H1 (cell line): Measurements from ENCODE around the gene SFTPB. TPM values are rescaled to one million over a fixed set of nuclear protein-coding genes. Genes with fewer than 3 reads are reported as not detected.

Experiments
- ASH2L ChIP-seq: fragments of 200-600, 300-600 bp; sonication (generic); IDR thresholded peaks from one replicate; pipeline ENCODE4 v1.7.1; 2017; ENCODE audit warnings: low read length
- CBX8 ChIP-seq: fragments of 300-800, 300-1000 bp; sonication (generic); IDR thresholded peaks from 2 replicates; pipeline ENCODE4 v1.7.1; 2016; ENCODE audit warnings: low read depth, low read length, borderline replicate concordance
- CHD2 ChIP-seq: IDR thresholded peaks from 2 replicates; pipeline ENCODE4 v1.6.1; 2012; ENCODE audit warnings: low read length, improper control_type of control experiment
- FOSL1 ChIP-seq: IDR thresholded peaks from 2 replicates; pipeline ENCODE4 v1.6.1; 2011; ENCODE audit warnings: mild to moderate bottlenecking, low read depth, low read length, moderate library complexity; ENCODE audit not compliant: insufficient read depth
- GABPA ChIP-seq: IDR thresholded peaks from 2 replicates; pipeline ENCODE4 v1.6.1; 2011; ENCODE audit warnings: mild to moderate bottlenecking, low read length, moderate library complexity, borderline replicate concordance; ENCODE audit not compliant: insufficient read depth
- HDAC6 ChIP-seq: IDR thresholded peaks from one replicate; pipeline ENCODE4 v1.7.1; 2012; ENCODE audit warnings: low read depth, mild to moderate bottlenecking, inconsistent platforms, low read length, moderate library complexity
- JUN ChIP-seq: IDR thresholded peaks from 2 replicates; pipeline ENCODE4 v1.6.1; 2011; ENCODE audit warnings: low read depth, mild to moderate bottlenecking, improper control_type of control experiment, low read length
- MAFK ChIP-seq: IDR thresholded peaks from 2 replicates; pipeline ENCODE4 v1.6.1; 2012; ENCODE audit warnings: low read depth, mild to moderate bottlenecking, improper control_type of control experiment, low read length
- PHF8 ChIP-seq: fragments of 200-600 bp; sonication (generic); conservative IDR thresholded peaks from 2 replicates; pipeline ENCODE4 v1.7.1; 2012; ENCODE audit warnings: low read depth, mild to moderate bottlenecking, inconsistent platforms, low read length, moderate library complexity
- POU5F1 ChIP-seq: IDR thresholded peaks from 2 replicates; pipeline ENCODE4 v1.6.1; 2011; ENCODE audit warnings: low read depth, mild to moderate bottlenecking, low read length, moderate library complexity
- RNF2 ChIP-seq: fragments of 200-900, 300-1000 bp; sonication (generic); IDR thresholded peaks from 2 replicates; pipeline ENCODE4 v1.7.1; 2016; ENCODE audit warnings: borderline replicate concordance, low read depth, mild to moderate bottlenecking, antibody characterized with exemption, low read length; ENCODE audit not compliant: poor library complexity, severe bottlenecking; ENCODE audit errors: missing control alignments
- SAP30 ChIP-seq: fragments of 300-600 bp; sonication (generic); IDR thresholded peaks from 2 replicates; pipeline ENCODE4 v1.7.1; 2012; ENCODE audit warnings: low read length, moderate library complexity, mild to moderate bottlenecking, inconsistent platforms; ENCODE audit not compliant: insufficient read depth, insufficient replicate concordance
- SRF ChIP-seq: IDR thresholded peaks from 2 replicates; pipeline ENCODE4 v1.6.1; 2011; ENCODE audit warnings: mild to moderate bottlenecking, low read depth, low read length, moderate library complexity
- SUZ12 ChIP-seq: fragments of 200-600 bp; sonication (generic); IDR thresholded peaks from 2 replicates; pipeline ENCODE4 v1.6.1; 2012; ENCODE audit warnings: mild to moderate bottlenecking, inconsistent platforms, low read length, moderate library complexity, mixed read lengths
- TAF1 ChIP-seq: IDR thresholded peaks from 2 replicates; pipeline ENCODE4 v1.6.1; 2011; ENCODE audit warnings: mild to moderate bottlenecking, low read depth, low read length
- polyA plus RNA-seq, 7 experiments: library from polyadenylated mRNA; depleted of rRNA in 3 of 7; stranded (reverse) in 5 of 7; unstranded in 2 of 7; fragments of >200 nt in 5 of 7; fragments of 200-250 nt in 2 of 7; gene quantifications; 1 replicate in 5 of 7; 2 replicates in 1 of 7; 4 replicates in 1 of 7; pipeline versions ENCODE4 v1.2.1 to v1.2.3, GENCODE V29; 2011 to 2013; ENCODE audit warnings: missing spikeins in 2 of 7, mixed read lengths in 2 of 7
- total RNA-seq: library from RNA; stranded (reverse); fragmentation: NEBNext Ultra II Directional; extraction: Animal tissue kit (Norgen Biotek cat#: 25700); gene quantifications from 2 replicates; pipeline ENCODE4 v1.2.1, GENCODE V29; 2021
- TF ChIP-seq, protein P1 (sequence below), 3 experiments: IDR thresholded peaks; 1 replicate in 2 of 3; 2 replicates in 1 of 3; pipeline versions ENCODE4 v1.5.1 to v1.6.1; 2011; ENCODE audit warnings: low read length in 3 of 3, mild to moderate bottlenecking in 3 of 3, inconsistent platforms in 2 of 3, low read depth in 1 of 3, moderate library complexity in 1 of 3; ENCODE audit not compliant: insufficient read depth in 1 of 3; ENCODE audit errors: control extremely low read depth in 1 of 3
- TF ChIP-seq, protein P2 (sequence below): IDR thresholded peaks from 2 replicates; pipeline ENCODE4 v1.6.1; 2012; ENCODE audit warnings: low read length, inconsistent platforms
- TF ChIP-seq, protein P3 (sequence below): IDR thresholded peaks from 2 replicates; pipeline ENCODE4 v1.6.1; 2011; ENCODE audit warnings: low read depth, mild to moderate bottlenecking, low read length; ENCODE audit not compliant: insufficient read depth

SFTPB gene
- total and polyA plus RNA-seq, 2 of the 8 experiments (the other 6 are each of a cell fraction or from before 2014, with no cell fraction given) = not detected

DNA sequence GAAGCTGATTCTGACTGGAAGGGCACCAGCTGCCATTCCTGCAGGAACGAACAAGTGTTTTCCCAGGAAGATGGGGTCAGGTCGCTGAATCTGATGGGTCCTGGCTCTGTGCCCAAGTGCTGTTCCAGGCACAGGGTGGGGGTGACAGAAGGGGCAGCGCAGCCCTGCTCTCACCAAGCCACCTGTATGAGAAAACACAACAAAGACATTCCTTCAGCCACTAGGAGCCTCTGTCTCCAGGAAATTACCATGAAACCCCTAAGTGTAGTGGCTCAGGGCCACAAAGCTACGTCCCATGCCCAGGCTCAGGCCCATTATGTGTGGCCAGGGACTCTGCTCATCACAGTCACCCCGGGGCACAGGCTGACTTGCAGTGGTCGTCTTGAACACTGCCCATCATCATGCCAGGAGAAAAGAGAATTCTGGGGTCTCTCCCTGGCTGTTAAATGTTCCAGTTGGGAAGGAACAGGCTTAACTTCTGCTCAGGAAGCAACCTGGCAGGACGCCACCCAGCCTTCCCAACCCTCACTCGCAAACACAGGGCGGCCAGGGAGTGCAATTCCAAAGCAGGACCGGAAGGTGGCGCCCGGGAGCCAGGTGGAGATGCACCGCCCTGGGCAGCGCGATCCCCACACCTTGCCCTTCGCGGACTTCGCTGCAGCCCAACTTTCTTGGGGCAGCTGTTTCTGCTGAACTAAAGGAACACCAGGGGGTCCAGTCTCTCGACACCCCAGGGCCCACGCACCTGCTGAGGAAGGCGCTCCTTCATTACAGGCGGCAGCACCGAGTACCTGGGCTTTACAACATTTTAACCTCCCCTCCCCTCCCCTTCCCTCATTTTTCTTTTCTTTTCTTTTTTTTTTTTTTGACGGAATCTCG lies 11.0 kb upstream of the SFTPB start (continued):
- TF ChIP-seq POU5F1 = no peak
- TF ChIP-seq RNF2 = no peak
- TF ChIP-seq GABPA = 0 out of 2 replicates have a peak, but pooled peaks have one; percentile 42
- peak; percentile 55 for TF ChIP-seq ASH2L
- TF ChIP-seq SUZ12 = no peak
- TF ChIP-seq, protein P1, sequence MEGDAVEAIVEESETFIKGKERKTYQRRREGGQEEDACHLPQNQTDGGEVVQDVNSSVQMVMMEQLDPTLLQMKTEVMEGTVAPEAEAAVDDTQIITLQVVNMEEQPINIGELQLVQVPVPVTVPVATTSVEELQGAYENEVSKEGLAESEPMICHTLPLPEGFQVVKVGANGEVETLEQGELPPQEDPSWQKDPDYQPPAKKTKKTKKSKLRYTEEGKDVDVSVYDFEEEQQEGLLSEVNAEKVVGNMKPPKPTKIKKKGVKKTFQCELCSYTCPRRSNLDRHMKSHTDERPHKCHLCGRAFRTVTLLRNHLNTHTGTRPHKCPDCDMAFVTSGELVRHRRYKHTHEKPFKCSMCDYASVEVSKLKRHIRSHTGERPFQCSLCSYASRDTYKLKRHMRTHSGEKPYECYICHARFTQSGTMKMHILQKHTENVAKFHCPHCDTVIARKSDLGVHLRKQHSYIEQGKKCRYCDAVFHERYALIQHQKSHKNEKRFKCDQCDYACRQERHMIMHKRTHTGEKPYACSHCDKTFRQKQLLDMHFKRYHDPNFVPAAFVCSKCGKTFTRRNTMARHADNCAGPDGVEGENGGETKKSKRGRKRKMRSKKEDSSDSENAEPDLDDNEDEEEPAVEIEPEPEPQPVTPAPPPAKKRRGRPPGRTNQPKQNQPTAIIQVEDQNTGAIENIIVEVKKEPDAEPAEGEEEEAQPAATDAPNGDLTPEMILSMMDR (IDR thresholded peaks at IDR 0.05; ENCODE audit: control extremely low read depth in 1 of 3, insufficient read depth in 1 of 3, low read depth in 1 of 3, low read length in 3 of 3) = peak; percentile 95 to 99 (median 98)
- no peak for TF ChIP-seq SRF
- TF ChIP-seq, protein P2, sequence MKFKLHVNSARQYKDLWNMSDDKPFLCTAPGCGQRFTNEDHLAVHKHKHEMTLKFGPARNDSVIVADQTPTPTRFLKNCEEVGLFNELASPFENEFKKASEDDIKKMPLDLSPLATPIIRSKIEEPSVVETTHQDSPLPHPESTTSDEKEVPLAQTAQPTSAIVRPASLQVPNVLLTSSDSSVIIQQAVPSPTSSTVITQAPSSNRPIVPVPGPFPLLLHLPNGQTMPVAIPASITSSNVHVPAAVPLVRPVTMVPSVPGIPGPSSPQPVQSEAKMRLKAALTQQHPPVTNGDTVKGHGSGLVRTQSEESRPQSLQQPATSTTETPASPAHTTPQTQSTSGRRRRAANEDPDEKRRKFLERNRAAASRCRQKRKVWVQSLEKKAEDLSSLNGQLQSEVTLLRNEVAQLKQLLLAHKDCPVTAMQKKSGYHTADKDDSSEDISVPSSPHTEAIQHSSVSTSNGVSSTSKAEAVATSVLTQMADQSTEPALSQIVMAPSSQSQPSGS = no peak
- no peak for TF ChIP-seq HDAC6
- TF ChIP-seq CBX8 = no peak
- no peak for TF ChIP-seq JUN
- TF ChIP-seq FOSL1 = no peak
- no peak for TF ChIP-seq SAP30
- no peak for TF ChIP-seq PHF8
- TF ChIP-seq CHD2 = no peak
- TF ChIP-seq TAF1 = no peak
- no peak for TF ChIP-seq MAFK
- TF ChIP-seq, protein P3, sequence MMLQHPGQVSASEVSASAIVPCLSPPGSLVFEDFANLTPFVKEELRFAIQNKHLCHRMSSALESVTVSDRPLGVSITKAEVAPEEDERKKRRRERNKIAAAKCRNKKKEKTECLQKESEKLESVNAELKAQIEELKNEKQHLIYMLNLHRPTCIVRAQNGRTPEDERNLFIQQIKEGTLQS = no peak
